ENCODE results near the gene JUP. TPM values are rescaled to one million over a fixed set of nuclear protein-coding genes. Genes with fewer than 3 reads are reported as not detected.
"Not testable (repeated sequence)": the region's sequence is repeated elsewhere in the genome, so short reads cannot be mapped to it uniquely, and the experiment has no call there.

Gene JUP
- total and polyA plus RNA-seq, 9 donors = 18.6 to 65.2 (median 36.1) TPM

DNA sequence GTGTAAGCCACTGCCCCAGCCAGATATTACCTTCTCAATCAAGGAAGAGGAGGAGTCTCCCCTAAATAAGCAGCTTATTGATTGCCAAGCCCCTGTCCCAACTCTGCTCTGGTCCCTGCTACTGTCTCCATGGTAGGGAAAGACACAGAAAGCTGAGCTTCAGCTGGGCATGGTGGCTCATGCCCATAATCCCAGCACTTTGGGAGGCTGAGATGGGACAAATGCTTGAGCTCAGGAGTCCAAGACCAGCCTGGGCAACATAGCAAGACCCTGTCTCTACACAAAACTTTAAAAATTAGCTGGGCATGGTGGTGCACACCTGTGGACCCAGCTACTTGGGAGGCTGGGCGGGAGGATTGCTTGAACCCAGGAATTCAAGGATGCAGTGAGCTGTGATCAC, 6.6 kb downstream of the JUP start:
- 100% methylated on average over 1 of the region's 1 CpG for WGBS (ENCODE audit: insufficient coverage)
- H3K27ac ChIP-seq (ENCODE audit: low read length) = no peak overlapping the region

GRCh38 chr17:41777574-41778188, 8.8 kb downstream of the JUP start:
- 22% methylated on average over 8 of the region's 12 CpGs for WGBS (ENCODE audit: insufficient coverage)
- H3K27me3 ChIP-seq (ENCODE audit: control insufficient read depth, insufficient read depth, low read length) = no peaks in the 10 kb centered on the region
- H3K4me3 ChIP-seq (ENCODE audit: low read length) = no peak overlapping the region

More for the DNA sequence above, 6.6 kb downstream of the JUP start:
- Histone ChIP-seq H3K4me1 (ENCODE audit: control insufficient read depth, insufficient read depth, low read length) (peaks cover 63% of the 10 kb centered on the region), H3K9me3 (replicated peaks; ENCODE audit: control insufficient read depth, low read depth, low read length) (no peaks in the 10 kb centered on the region), H3K36me3 (ENCODE audit: control insufficient read depth, insufficient read depth, low read length) (peaks cover 5% of the 10 kb centered on the region), H3K27me3 (ENCODE audit: control insufficient read depth, insufficient read depth, low read length) (no peaks in the 10 kb centered on the region), H3K4me3 (ENCODE audit: low read length) (no peak overlapping the region)
- DNase-seq = no peak

GRCh38 chr17:41777157-41777573, 9.3 kb downstream of the JUP start:
- Histone ChIP-seq H3K27ac (ENCODE audit: low read length) (peak overlapping the region; percentile 98), H3K27me3 (ENCODE audit: control insufficient read depth, insufficient read depth, low read length) (no peaks in the 10 kb centered on the region), H3K9me3 (replicated peaks; ENCODE audit: control insufficient read depth, low read depth, low read length) (no peaks in the 10 kb centered on the region), H3K4me3 (ENCODE audit: low read length) (no peak overlapping the region), H3K4me1 (ENCODE audit: control insufficient read depth, insufficient read depth, low read length) (peaks cover 65% of the 10 kb centered on the region), H3K36me3 (ENCODE audit: control insufficient read depth, insufficient read depth, low read length) (peaks cover 12% of the 10 kb centered on the region)
- peak; percentile 88 for DNase-seq
- 45% methylated on average over 4 of the region's 4 CpGs for WGBS (ENCODE audit: insufficient coverage)

More at GRCh38 chr17:41777574-41778188, 8.8 kb downstream of the JUP start:
- Histone ChIP-seq H3K27ac (ENCODE audit: low read length) (peak overlapping the region; percentile 98), H3K36me3 (ENCODE audit: control insufficient read depth, insufficient read depth, low read length) (peaks cover 8% of the 10 kb centered on the region), H3K4me1 (ENCODE audit: control insufficient read depth, insufficient read depth, low read length) (peaks cover 66% of the 10 kb centered on the region), H3K9me3 (replicated peaks; ENCODE audit: control insufficient read depth, low read depth, low read length) (no peaks in the 10 kb centered on the region)
- DNase-seq = peak; percentile 98

- 82% methylated on average over 11 of the region's 14 CpGs for WGBS (ENCODE audit: insufficient coverage)
- not testable (repeated sequence) for H3K27me3 ChIP-seq (ENCODE audit: control insufficient read depth, insufficient read depth, low read length); H3K9me3 ChIP-seq (replicated peaks; ENCODE audit: control insufficient read depth, low read depth, low read length); H3K4me3 ChIP-seq (ENCODE audit: low read length); DNase-seq
- Histone ChIP-seq H3K36me3 (ENCODE audit: control insufficient read depth, insufficient read depth, low read length) (peaks cover 20% of the 10 kb centered on the region), H3K27ac (ENCODE audit: low read length) (peak overlapping the region; percentile 98), H3K4me1 (ENCODE audit: control insufficient read depth, insufficient read depth, low read length) (peaks cover 57% of the 10 kb centered on the region)
Observed at GRCh38 chr17:41776262-41776900, 10.1 kb downstream of the JUP start.

DNA sequence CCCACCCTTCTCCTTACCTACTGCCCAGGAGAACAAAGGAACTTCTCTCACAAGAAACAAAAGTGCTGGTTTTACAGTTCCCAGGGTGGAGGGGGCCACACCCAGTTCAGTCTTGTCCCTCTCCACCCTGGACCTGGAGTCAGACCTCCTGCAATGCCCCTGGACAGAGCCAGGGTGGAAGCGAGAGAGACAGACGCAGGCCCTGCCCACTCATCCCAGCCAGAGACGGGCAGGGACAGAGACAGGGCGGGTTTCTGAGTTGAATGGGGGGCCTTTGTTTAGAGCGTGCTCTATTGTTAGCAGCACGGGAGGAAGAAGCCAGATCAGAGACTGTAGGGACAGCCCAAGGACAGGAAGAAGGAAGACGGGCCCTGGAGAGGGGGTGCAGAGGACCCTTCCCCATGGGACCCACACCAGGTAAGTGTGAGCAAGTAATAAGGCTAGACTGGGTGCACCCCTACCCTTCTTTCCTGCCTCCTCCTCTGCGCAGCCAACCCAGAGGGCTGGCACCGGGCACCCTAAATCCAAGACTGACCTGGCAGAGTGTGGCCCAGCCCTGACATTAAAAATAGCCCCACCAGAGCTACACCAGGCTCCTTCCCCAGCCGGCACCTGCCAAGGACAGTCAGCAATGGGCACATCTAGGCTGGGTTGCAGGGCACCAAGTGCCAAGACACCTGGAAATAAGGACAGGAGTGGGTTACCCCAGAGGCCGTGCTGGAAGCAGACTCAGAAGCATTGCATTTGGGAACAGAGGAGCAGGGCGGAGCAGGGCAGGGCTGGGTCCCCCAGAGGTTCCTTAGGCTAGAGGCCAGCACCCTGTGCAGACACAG, 10.9 kb downstream of the JUP start:
- H3K4me1 ChIP-seq (ENCODE audit: control insufficient read depth, insufficient read depth, low read length) = peaks cover 56% of the 10 kb centered on the region
- H3K27ac ChIP-seq (ENCODE audit: low read length) = peak overlapping the region; percentile 63

GRCh38 chr17:41773731-41774193, 12.7 kb downstream of the JUP start:
- no peak overlapping the region for H3K27ac ChIP-seq (ENCODE audit: low read length)
- H3K4me3 ChIP-seq (ENCODE audit: low read length) = no peak overlapping the region
- peaks cover 37% of the 10 kb centered on the region for H3K36me3 ChIP-seq (ENCODE audit: control insufficient read depth, insufficient read depth, low read length)
- H3K9me3 ChIP-seq (replicated peaks; ENCODE audit: control insufficient read depth, low read depth, low read length) = no peaks in the 10 kb centered on the region
- peaks cover 56% of the 10 kb centered on the region for H3K4me1 ChIP-seq (ENCODE audit: control insufficient read depth, insufficient read depth, low read length)
- peak; percentile 57 for DNase-seq
- H3K27me3 ChIP-seq (ENCODE audit: control insufficient read depth, insufficient read depth, low read length) = no peaks in the 10 kb centered on the region
- WGBS (ENCODE audit: insufficient coverage) = 18% methylated on average over 4 of the region's 8 CpGs

More for the DNA sequence above, 10.9 kb downstream of the JUP start:
- no peak for DNase-seq
- no peak overlapping the region for H3K4me3 ChIP-seq (ENCODE audit: low read length)
- H3K36me3 ChIP-seq (ENCODE audit: control insufficient read depth, insufficient read depth, low read length) = peaks cover 24% of the 10 kb centered on the region
- 78% methylated on average over 11 of the region's 12 CpGs for WGBS (ENCODE audit: insufficient coverage)
- H3K27me3 ChIP-seq (ENCODE audit: control insufficient read depth, insufficient read depth, low read length) = no peaks in the 10 kb centered on the region
- H3K9me3 ChIP-seq (replicated peaks; ENCODE audit: control insufficient read depth, low read depth, low read length) = no peaks in the 10 kb centered on the region

DNA sequence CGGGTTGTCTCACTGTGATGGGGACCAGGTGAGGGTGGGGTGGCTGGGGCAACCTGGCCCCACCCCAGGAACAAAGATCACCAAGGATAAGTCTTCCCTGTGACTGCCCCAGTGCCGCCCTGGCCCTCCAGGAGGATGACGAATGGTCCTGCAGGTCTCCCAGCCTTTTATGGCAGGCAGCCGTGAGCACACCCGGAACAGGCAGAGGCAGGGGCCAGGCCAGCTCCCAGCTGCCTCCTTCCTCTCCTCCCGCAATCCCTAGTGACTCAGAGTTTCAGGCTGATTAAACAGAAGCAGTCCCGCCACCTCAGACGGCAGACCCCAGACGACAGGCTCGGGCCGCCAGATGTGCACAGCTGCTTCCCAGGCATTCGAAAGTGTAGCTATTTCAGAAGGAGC, 13.3 kb downstream of the JUP start:
- H3K27me3 ChIP-seq (ENCODE audit: control insufficient read depth, insufficient read depth, low read length) = no peaks in the 10 kb centered on the region
- H3K4me3 ChIP-seq (ENCODE audit: low read length) = no peak overlapping the region
- H3K4me1 ChIP-seq (ENCODE audit: control insufficient read depth, insufficient read depth, low read length) = peaks cover 53% of the 10 kb centered on the region
- H3K27ac ChIP-seq (ENCODE audit: low read length) = no peak overlapping the region
- DNase-seq = peak; percentile 81
- no peaks in the 10 kb centered on the region for H3K9me3 ChIP-seq (replicated peaks; ENCODE audit: control insufficient read depth, low read depth, low read length)
- 17% methylated on average over 6 of the region's 12 CpGs for WGBS (ENCODE audit: insufficient coverage)
- peaks cover 42% of the 10 kb centered on the region for H3K36me3 ChIP-seq (ENCODE audit: control insufficient read depth, insufficient read depth, low read length)

DNA sequence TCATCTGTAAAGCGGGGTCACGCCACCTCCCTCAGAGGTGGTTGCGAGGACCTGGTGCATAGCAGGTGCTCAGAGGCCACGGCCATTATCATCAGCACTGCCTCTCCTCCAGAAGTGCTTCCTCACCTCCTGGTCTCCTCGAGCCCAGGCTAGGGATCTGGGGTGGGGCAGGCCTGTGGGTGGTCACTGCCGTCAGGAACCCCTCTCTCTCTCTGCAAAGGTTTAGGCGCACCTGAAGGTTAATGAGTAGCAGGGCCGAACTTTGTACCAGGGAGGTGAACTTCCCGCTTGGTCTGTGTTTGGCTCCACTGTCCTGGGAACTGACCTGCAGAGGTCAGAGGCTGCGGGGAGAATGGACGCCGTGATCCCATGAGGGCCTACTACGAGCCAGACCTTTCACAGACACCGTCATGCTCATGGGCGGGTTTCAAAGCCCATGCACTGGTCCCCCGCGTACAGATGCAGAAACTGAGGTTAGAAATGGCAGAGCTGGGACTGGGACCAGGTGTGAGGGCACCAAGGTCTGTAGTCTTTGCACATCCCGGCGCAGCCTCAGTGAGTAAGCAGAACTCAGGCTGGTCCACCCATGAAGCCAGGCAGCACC, 13.8 kb downstream of the JUP start:
- H3K27me3 ChIP-seq (ENCODE audit: control insufficient read depth, insufficient read depth, low read length) = no peaks in the 10 kb centered on the region
- peaks cover 48% of the 10 kb centered on the region for H3K4me1 ChIP-seq (ENCODE audit: control insufficient read depth, insufficient read depth, low read length)
- 87% methylated on average over 14 of the region's 19 CpGs for WGBS (ENCODE audit: insufficient coverage)
- DNase-seq = no peak
- no peaks in the 10 kb centered on the region for H3K9me3 ChIP-seq (replicated peaks; ENCODE audit: control insufficient read depth, low read depth, low read length)
- no peak overlapping the region for H3K4me3 ChIP-seq (ENCODE audit: low read length)
- H3K27ac ChIP-seq (ENCODE audit: low read length) = no peak overlapping the region
- peaks cover 45% of the 10 kb centered on the region for H3K36me3 ChIP-seq (ENCODE audit: control insufficient read depth, insufficient read depth, low read length)

GRCh38 chr17:41772218-41772585, 14.3 kb downstream of the JUP start:
- Histone ChIP-seq H3K4me3 (ENCODE audit: low read length) (no peak overlapping the region), H3K4me1 (ENCODE audit: control insufficient read depth, insufficient read depth, low read length) (peaks cover 43% of the 10 kb centered on the region), H3K27ac (ENCODE audit: low read length) (no peak overlapping the region), H3K36me3 (ENCODE audit: control insufficient read depth, insufficient read depth, low read length) (peaks cover 50% of the 10 kb centered on the region), H3K27me3 (ENCODE audit: control insufficient read depth, insufficient read depth, low read length) (no peaks in the 10 kb centered on the region), H3K9me3 (replicated peaks; ENCODE audit: control insufficient read depth, low read depth, low read length) (no peaks in the 10 kb centered on the region)
- no peak for DNase-seq
- WGBS (ENCODE audit: insufficient coverage) = 84% methylated on average over 3 of the region's 4 CpGs
